GM19193 (cell line): ENCODE results near the gene MC3R.

Source experiments
- POLR2A ChIP-seq: IDR thresholded peaks from 4 replicates; pipeline ENCODE4 v1.6.1; 2011; ENCODE audit not compliant: insufficient read depth, insufficient read length; ENCODE audit errors: extremely low read depth

Gene MC3R

DNA sequence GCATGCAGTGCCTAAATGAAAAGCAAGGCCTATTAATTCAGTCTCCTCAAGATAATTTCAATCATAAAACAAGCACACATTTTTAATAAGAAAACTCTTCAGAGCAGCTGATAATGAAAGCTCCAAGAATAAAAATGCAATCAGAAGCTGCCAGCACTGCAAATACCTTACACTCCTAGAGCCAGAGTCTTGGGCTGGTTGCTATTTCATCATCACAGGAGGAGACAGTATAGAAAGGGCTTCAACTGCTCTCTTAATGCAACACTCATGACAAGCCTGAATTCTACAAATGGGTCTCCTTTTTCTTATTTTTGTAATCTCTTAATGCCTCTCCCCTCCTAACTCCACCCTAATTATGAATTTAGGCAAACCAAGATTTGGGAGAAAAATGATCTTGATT is 11.2 kb upstream of the MC3R start:
- TF ChIP-seq POLR2A = no peak

DNA sequence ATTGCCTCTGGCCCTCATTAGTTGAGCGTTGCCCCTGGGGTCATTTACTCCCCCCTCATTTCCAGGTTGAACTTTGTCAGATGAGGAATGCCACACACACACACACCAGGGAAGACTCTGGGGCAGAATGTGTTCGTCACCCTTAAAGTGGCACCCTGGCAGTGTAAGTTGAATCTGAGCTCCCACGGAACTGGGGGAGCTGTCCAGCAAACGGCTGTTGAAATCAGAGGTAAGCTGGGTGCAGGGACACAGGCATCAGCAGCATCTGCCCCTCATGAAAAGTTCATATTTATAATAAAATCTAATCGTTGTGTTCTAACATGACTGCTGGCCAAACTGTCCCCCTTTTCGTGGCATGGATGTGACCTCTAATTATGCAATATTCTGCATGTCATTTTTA is 4.3 kb upstream of the MC3R start:
- no peak for TF ChIP-seq POLR2A

DNA sequence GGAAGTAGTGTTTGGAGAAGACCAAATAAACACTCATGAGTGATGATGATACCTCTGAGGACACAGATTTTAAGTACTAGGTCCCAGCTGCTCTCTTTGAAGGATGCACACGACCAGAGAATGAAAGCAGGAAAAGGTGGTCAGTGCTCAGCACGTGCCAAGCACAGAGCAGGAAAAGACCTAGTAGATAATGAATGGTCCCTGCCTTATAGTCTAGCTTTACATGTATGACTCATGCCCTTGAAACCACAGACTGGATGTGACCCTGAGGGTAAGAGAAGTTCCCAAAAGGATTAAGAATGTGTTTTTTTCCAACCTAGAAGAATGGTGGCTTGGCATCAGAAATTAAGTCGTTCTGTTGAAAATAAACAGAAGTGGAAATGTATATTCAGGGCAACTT is 2.8 kb upstream of the MC3R start:
- TF ChIP-seq POLR2A = no peak

GRCh38 chr20:56249244-56249955 is 868 bp downstream of the MC3R start:
- TF ChIP-seq POLR2A = no peak

DNA sequence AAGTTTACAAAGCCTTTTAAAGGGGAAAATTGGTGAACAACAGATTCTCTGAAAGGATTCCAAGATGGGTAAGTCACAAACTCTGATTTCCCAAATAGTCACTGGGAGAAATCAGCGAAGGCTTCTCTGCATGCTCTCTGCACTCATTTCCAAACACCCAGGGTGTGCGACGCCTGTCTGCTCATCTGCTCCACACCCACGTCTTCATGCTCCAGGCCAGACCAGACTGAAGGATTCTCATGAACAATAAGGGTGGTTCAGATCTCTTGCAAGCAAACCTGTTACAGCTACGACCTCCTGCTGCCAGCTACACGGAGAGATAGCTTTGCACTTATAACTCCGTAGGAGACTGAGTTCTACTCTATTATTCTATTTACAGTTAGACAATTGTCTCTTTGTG is 1.4 kb downstream of the MC3R start:
- no peak for TF ChIP-seq POLR2A

GRCh38 chr20:56257604-56258003 is 9.1 kb downstream of the MC3R start:
- no peak for TF ChIP-seq POLR2A

- TF ChIP-seq POLR2A = no peak
Observed at GRCh38 chr20:56259948-56260347, 11.4 kb downstream of the MC3R start.

GRCh38 chr20:56268536-56268935 is 20.0 kb downstream of the MC3R start:
- no peak for TF ChIP-seq POLR2A

DNA sequence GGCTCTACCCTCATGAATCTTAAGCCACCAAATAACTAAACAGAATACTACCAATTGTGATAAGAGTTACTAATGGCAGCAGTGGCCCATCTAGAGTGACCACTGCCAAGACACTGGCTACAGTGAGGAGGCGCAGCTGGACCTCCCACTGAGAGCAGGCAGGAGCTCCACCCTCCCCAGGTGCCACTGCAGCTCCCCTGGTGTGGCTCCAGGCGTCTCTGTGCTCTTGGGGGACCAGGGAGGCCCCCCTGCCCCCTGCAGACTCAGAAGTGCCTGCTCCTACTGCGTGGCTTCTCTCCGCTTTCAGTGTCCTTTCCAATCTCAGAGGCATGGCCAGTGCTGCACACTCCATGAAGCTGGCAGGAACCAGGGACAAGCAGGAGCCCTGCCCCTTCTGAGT is 23.4 kb downstream of the MC3R start:
- no peak for TF ChIP-seq POLR2A

- TF ChIP-seq POLR2A = no peak
Observed at GRCh38 chr20:56273491-56273890, 25.0 kb downstream of the MC3R start.

GRCh38 chr20:56274156-56274555 is 25.6 kb downstream of the MC3R start:
- TF ChIP-seq POLR2A = no peak

DNA sequence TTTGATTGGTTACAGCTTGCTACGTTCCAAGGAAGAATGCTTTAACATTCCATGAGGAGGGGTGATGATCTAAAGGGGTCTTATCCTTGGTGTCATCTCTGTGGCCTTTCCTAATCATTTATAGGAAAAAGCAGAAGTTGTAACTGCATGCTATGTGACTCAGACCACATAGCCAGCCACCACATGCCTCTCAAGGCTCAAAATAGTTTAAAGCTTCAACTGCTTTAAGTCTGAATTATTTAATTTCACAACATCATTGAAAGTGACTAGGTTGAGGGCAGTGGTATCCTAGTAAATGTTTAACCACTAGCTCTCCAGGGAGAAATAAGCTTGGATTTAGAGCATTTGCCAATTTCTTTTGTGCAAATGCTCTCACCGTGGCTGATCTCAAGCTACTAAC is 29.7 kb downstream of the MC3R start:
- no peak for TF ChIP-seq POLR2A

DNA sequence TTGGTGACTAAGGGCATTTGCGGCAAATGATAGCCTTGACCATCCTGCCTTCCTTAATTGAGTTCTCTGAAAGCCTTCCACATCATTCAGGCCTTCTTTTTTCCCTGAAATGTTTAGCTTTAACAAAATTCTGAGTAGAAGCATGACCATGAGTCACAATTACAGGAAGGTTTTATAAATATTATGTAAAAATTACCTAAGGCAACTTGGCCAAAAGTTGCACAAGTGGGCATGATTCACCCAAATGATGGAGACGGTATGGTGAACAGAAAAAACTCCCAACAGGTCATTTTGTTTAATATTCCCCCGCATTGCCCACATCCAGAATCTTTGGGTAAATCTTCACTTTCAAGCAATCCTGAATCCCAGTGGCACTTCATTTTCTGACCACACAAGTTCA is 37.0 kb downstream of the MC3R start:
- TF ChIP-seq POLR2A = no peak

GRCh38 chr20:56289652-56290051 is 41.1 kb downstream of the MC3R start:
- TF ChIP-seq POLR2A = no peak

- no peak for TF ChIP-seq POLR2A
Observed at GRCh38 chr20:56299362-56299761, 50.8 kb downstream of the MC3R start.
